H9 (cell line): ENCODE measurements around the gene DGCR2. TPM values are rescaled to one million over a fixed set of nuclear protein-coding genes. Genes with fewer than 3 reads are reported as not detected.

Source experiments
- DNase-seq: peaks from one replicate; pipeline ENCODE4 v3.0.0-alpha.2; 2017
- H2AFZ ChIP-seq: one replicate; pipeline ENCODE4 v1.6.1; 2013; ENCODE audit warnings: mild to moderate bottlenecking, low read length, control low read depth, moderate library complexity
- H2AK5ac ChIP-seq: 2 replicates; pipeline ENCODE4 v1.6.1; 2013; ENCODE audit warnings: low read length, control low read depth, mixed read lengths; ENCODE audit not compliant: insufficient read length
- H2BK120ac ChIP-seq: one replicate; pipeline ENCODE4 v1.6.1; 2013; ENCODE audit warnings: low read depth, mild to moderate bottlenecking, low read length, control low read depth, inconsistent platforms; ENCODE audit not compliant: poor library complexity, severe bottlenecking
- H2BK12ac ChIP-seq: 2 replicates; pipeline ENCODE4 v1.6.1; 2013; ENCODE audit warnings: low read length, control low read depth, mixed read lengths, low read depth; ENCODE audit not compliant: insufficient read length
- H2BK15ac ChIP-seq: 2 replicates; pipeline ENCODE4 v1.6.1; 2013; ENCODE audit warnings: low read depth, low read length, control low read depth
- H2BK20ac ChIP-seq: one replicate; pipeline ENCODE4 v1.6.1; 2013; ENCODE audit warnings: low read depth, mild to moderate bottlenecking, low read length, control low read depth, inconsistent platforms; ENCODE audit not compliant: poor library complexity, severe bottlenecking
- H2BK5ac ChIP-seq: 2 replicates; pipeline ENCODE4 v1.6.1; 2013; ENCODE audit warnings: low read length, control low read depth, mixed read lengths; ENCODE audit not compliant: insufficient read length
- H3K14ac ChIP-seq: 2 replicates; pipeline ENCODE4 v1.6.1; 2013; ENCODE audit warnings: low read length, control low read depth; ENCODE audit not compliant: insufficient read depth
- H3K18ac ChIP-seq: 2 replicates; pipeline ENCODE4 v1.6.1; 2013; ENCODE audit warnings: low read depth, mild to moderate bottlenecking, mixed read lengths, low read length, control low read depth; ENCODE audit not compliant: insufficient read length
- H3K23ac ChIP-seq: 2 replicates; pipeline ENCODE4 v1.6.1; 2013; ENCODE audit warnings: low read length, control low read depth, mixed read lengths, low read depth; ENCODE audit not compliant: insufficient read length
- H3K23me2 ChIP-seq: 2 replicates; pipeline ENCODE4 v1.6.1; 2013; ENCODE audit warnings: low read depth, mild to moderate bottlenecking, mixed read lengths, low read length, control low read depth; ENCODE audit not compliant: insufficient read length, poor library complexity, severe bottlenecking
- H3K27ac ChIP-seq: 2 replicates; pipeline ENCODE4 v1.5.1; 2013; ENCODE audit warnings: low read length, control low read depth, mixed read lengths, low read depth; ENCODE audit not compliant: insufficient read length
- H3K27me3 ChIP-seq: 2 replicates; pipeline ENCODE4 v1.6.1; 2013; ENCODE audit warnings: low read length, control low read depth, inconsistent platforms; ENCODE audit not compliant: insufficient read depth
- H3K4ac ChIP-seq: 2 replicates; pipeline ENCODE4 v1.6.1; 2013; ENCODE audit warnings: low read depth, mild to moderate bottlenecking, control low read depth, inconsistent platforms, low read length, moderate library complexity
- H3K4me1 ChIP-seq: 2 replicates; pipeline ENCODE4 v1.6.1; 2013; ENCODE audit warnings: low read length, control low read depth, inconsistent platforms; ENCODE audit not compliant: insufficient read depth
- H3K4me2 ChIP-seq: 2 replicates; pipeline ENCODE4 v1.6.1; 2013; ENCODE audit warnings: low read length, control low read depth, mixed read lengths; ENCODE audit not compliant: insufficient read length, insufficient read depth
- H3K56ac ChIP-seq: 2 replicates; pipeline ENCODE4 v1.6.1; 2013; ENCODE audit warnings: low read depth, mild to moderate bottlenecking, mixed read lengths, low read length, control low read depth; ENCODE audit not compliant: insufficient read length
- H3K79me1 ChIP-seq: 2 replicates; pipeline ENCODE4 v1.6.1; 2013; ENCODE audit warnings: low read depth, mild to moderate bottlenecking, moderate library complexity, low read length, control low read depth, inconsistent platforms; ENCODE audit not compliant: insufficient read depth, poor library complexity, severe bottlenecking
- H3K79me2 ChIP-seq: 2 replicates; pipeline ENCODE4 v1.6.1; 2013; ENCODE audit warnings: low read length, control low read depth, inconsistent platforms; ENCODE audit not compliant: insufficient read depth
- H3K9ac ChIP-seq: 2 replicates; pipeline ENCODE4 v1.6.1; 2013; ENCODE audit warnings: low read length, control low read depth, mixed read lengths; ENCODE audit not compliant: insufficient read length; ENCODE audit errors: extremely low read depth
- H3K9me3 ChIP-seq: one replicate; pipeline ENCODE4 v1.6.1; 2013; ENCODE audit warnings: low read depth, low read length, inconsistent platforms; ENCODE audit not compliant: control insufficient read depth
- H3T11ph ChIP-seq: one replicate; pipeline ENCODE4 v1.6.1; 2013; ENCODE audit warnings: mild to moderate bottlenecking, low read length, control low read depth, inconsistent platforms
- H4K20me1 ChIP-seq: one replicate; pipeline ENCODE4 v1.6.1; 2013; ENCODE audit not compliant: control insufficient read depth, insufficient read length, insufficient read depth
- H4K5ac ChIP-seq: 2 replicates; pipeline ENCODE4 v1.6.1; 2013; ENCODE audit warnings: low read depth, mild to moderate bottlenecking, mixed read lengths, low read length, control low read depth; ENCODE audit not compliant: insufficient read length
- H4K8ac ChIP-seq: replicated peaks from 2 replicates; pipeline ENCODE4 v1.6.1; 2013; ENCODE audit warnings: low read length, control low read depth, mixed read lengths, low read depth; ENCODE audit not compliant: insufficient read length
- H4K91ac ChIP-seq: 2 replicates; pipeline ENCODE4 v1.6.1; 2013; ENCODE audit warnings: low read depth, mild to moderate bottlenecking, moderate library complexity, mixed read lengths, low read length, control low read depth; ENCODE audit not compliant: insufficient read length
- H3K27ac Mint-ChIP-seq, 3 experiments: 2 replicates in 2 of 3; 3 replicates in 1 of 3; pipeline ENCODE4 v1.8.0; 2020 to 2021; ENCODE audit warnings: mixed read lengths in 3 of 3, mild to moderate bottlenecking in 1 of 3, moderate library complexity in 1 of 3
- H3K27me3 Mint-ChIP-seq: 2 replicates; pipeline ENCODE4 v1.8.0; 2021; ENCODE audit warnings: low read depth, mild to moderate bottlenecking, moderate library complexity, mixed read lengths
- H3K36me3 Mint-ChIP-seq, 3 experiments: 2 replicates in 2 of 3; 3 replicates in 1 of 3; pipeline ENCODE4 v1.8.0; 2020 to 2021; ENCODE audit warnings: low read depth in 3 of 3, mixed read lengths in 3 of 3; ENCODE audit not compliant: insufficient read depth in 1 of 3
- H3K4me1 Mint-ChIP-seq, 2 experiments: 2 replicates each; pipeline ENCODE4 v1.8.0; 2020; ENCODE audit warnings: mixed read lengths in 2 of 2
- H3K4me3 Mint-ChIP-seq, 2 experiments: 2 replicates in 1 of 2; 3 replicates in 1 of 2; pipeline ENCODE4 v1.8.0; 2020 to 2021; ENCODE audit warnings: mild to moderate bottlenecking in 2 of 2, mixed read lengths in 2 of 2, moderate library complexity in 1 of 2
- H3K9me3 Mint-ChIP-seq, 2 experiments: 2 replicates in 1 of 2; 3 replicates in 1 of 2; pipeline ENCODE4 v1.8.0; 2020; ENCODE audit warnings: mild to moderate bottlenecking in 2 of 2, mixed read lengths in 2 of 2, moderate library complexity in 1 of 2
- CTCF ChIP-seq: fragments of 200-600 bp; sonication (generic); conservative IDR thresholded peaks from 3 replicates; pipeline ENCODE4 v1.8.0; 2021; ENCODE audit warnings: antibody characterized with exemption, mild to moderate bottlenecking
- WGBS: extraction: QIAGEN DNeasy Blood & Tissue Kit; methylation state at CpG from one replicate; pipeline ENCODE4 v1.1.7; 2013; ENCODE audit warnings: missing lambda C conversion rate, low lambda C conversion rate, mixed read lengths; ENCODE audit not compliant: insufficient read length; ENCODE audit errors: extremely low coverage; 5-methylcytosine and 5-hydroxymethylcytosine counted together
- total RNA-seq: library from RNA; stranded (reverse); gene quantifications from 2 replicates; pipeline ENCODE4 v1.2.1, GENCODE V29; 2021

DGCR2 gene
- total RNA-seq, 1 experiment from 2014 or later = 47.2 TPM

GRCh38 chr22:19056951-19057401, 65.2 kb downstream of the DGCR2 start:
- H3K4me3 Mint-ChIP-seq = peak overlapping the region in 1 of 2 experiments; percentile 18; a peak in 1 of 5 replicates
- no peak for DNase-seq

More at GRCh38 chr22:19056951-19057401, 65.2 kb downstream of the DGCR2 start:
- no peak overlapping the region for H3T11ph ChIP-seq
- H2BK5ac ChIP-seq = no peak overlapping the region
- H2BK15ac ChIP-seq = no peak overlapping the region
- H3K9ac ChIP-seq = no peak overlapping the region
- no peaks in the 10 kb centered on the region for H3K23me2 ChIP-seq
- no peak overlapping the region for H3K23ac ChIP-seq
- no peaks in the 10 kb centered on the region for H3K27me3 ChIP-seq
- no peak overlapping the region for H2BK12ac ChIP-seq
- H3K4me2 ChIP-seq = no peak overlapping the region
- Mint-ChIP-seq H3K27ac (no peak overlapping the region; a peak in 1 of 7 replicates), H3K4me1 (no peaks in the 10 kb centered on the region), H3K36me3 (peaks cover 34 to 75% (median 71%) of the 10 kb centered on the region in 3 experiments; a peak in 6 of 7 replicates), H3K27me3 (no peaks in the 10 kb centered on the region), H3K9me3 (no peaks in the 10 kb centered on the region)
- H2BK20ac ChIP-seq = no peak overlapping the region
- no peak overlapping the region for H3K27ac ChIP-seq
- H3K14ac ChIP-seq = no peak overlapping the region
- no peak overlapping the region for H2BK120ac ChIP-seq
- H4K91ac ChIP-seq = no peak overlapping the region
- no peaks in the 10 kb centered on the region for H3K4me1 ChIP-seq
- no peak overlapping the region for H3K4ac ChIP-seq
- WGBS = no CpG with 5 or more reads among the region's 13 CpGs
- no peaks in the 10 kb centered on the region for H4K20me1 ChIP-seq
- H3K9me3 ChIP-seq = no peaks in the 10 kb centered on the region
- no peak overlapping the region for H4K8ac ChIP-seq
- no peak overlapping the region for H2AK5ac ChIP-seq
- no peaks in the 10 kb centered on the region for H3K79me2 ChIP-seq
- H4K5ac ChIP-seq = no peak overlapping the region
- no peak overlapping the region for H3K18ac ChIP-seq
- no peaks in the 10 kb centered on the region for H3K79me1 ChIP-seq
- TF ChIP-seq CTCF = no peak
- H3K56ac ChIP-seq = no peak overlapping the region
- H2AFZ ChIP-seq = no peak overlapping the region
